Endothelial cell of umbilical vein (primary cell): Measurements from ENCODE around the gene AKT2. TPM values are rescaled to one million over a fixed set of nuclear protein-coding genes. Genes with fewer than 3 reads are reported as not detected.

Source experiments
- BruUV-seq: library from RNA; stranded (reverse); fragments of 400-500 nt; replicated peaks from 2 replicates; lab custom pipeline; 2021; lab: Mats Ljungman, UMichigan
- CTCF ChIA-PET: fragments of 300-600, 350-600 bp; sonication (Branson Sonifier 250); formaldehyde crosslinking; loops from one replicate; lab custom pipeline; 2021; ENCODE audit warnings: antibody characterized with exemption, inconsistent platforms; lab: Charles Lee
- POLR2A ChIA-PET: fragments of 300-600, 350-600 bp; sonication (Branson Sonifier 250); formaldehyde crosslinking; loops from one replicate; lab custom pipeline; 2021; ENCODE audit warnings: antibody characterized with exemption, inconsistent platforms; lab: Charles Lee
- DNase-seq: peaks from one replicate; pipeline ENCODE4 v3.0.0-alpha.2; 2011; ENCODE audit warnings: low read depth, low spot score
- FAIRE-seq: peaks from 2 replicates; lab custom pipeline; 2011; peaks lifted over from hg19 to GRCh38; lab: Jason Lieb, UNC
- H2AFZ ChIP-seq: 2 replicates; pipeline ENCODE4 v1.6.0; 2012; ENCODE audit warnings: low read depth, low read length, control low read depth, inconsistent platforms
- H3K27ac ChIP-seq: 2 replicates; pipeline ENCODE4 v1.5.1; 2011; ENCODE audit warnings: low read depth, mild to moderate bottlenecking, control low read depth, low read length, moderate library complexity; ENCODE audit not compliant: insufficient read depth
- H3K27me3 ChIP-seq, 2 experiments: 2 replicates each; pipeline versions ENCODE4 v1.6.0 to v1.6.1; 2011; ENCODE audit warnings: low read length in 2 of 2, mixed read lengths in 1 of 2; ENCODE audit not compliant: control insufficient read depth in 2 of 2, insufficient read depth in 2 of 2
- H3K36me3 ChIP-seq, 2 experiments: 2 replicates in 1 of 2; 3 replicates in 1 of 2; pipeline ENCODE4 v1.5.1; 2011; ENCODE audit warnings: low read length in 2 of 2, mild to moderate bottlenecking in 1 of 2, moderate library complexity in 1 of 2; ENCODE audit not compliant: control insufficient read depth in 2 of 2, insufficient read depth in 2 of 2; ENCODE audit errors: extremely low read depth in 1 of 2
- H3K4me1 ChIP-seq: 3 replicates; pipeline ENCODE4 v1.5.1; 2011; ENCODE audit warnings: mild to moderate bottlenecking, low read length; ENCODE audit not compliant: control insufficient read depth, insufficient read depth; ENCODE audit errors: extremely low read depth
- H3K4me2 ChIP-seq: 2 replicates; pipeline ENCODE4 v1.6.1; 2011; ENCODE audit warnings: low read length, control low read depth, mixed read lengths; ENCODE audit not compliant: insufficient read depth
- H3K4me3 ChIP-seq, 3 experiments: fragments of 200-600 bp in 1 of 3; sonication (generic), shearing (Covaris generic) in 1 of 3; replicated peaks in 1 of 3; 2 replicates each; pipeline ENCODE4 v1.5.1; 2011 to 2016; ENCODE audit warnings: control low read depth in 3 of 3, low read length in 3 of 3, mild to moderate bottlenecking in 2 of 3, inconsistent platforms in 1 of 3, low read depth in 1 of 3, moderate library complexity in 1 of 3; ENCODE audit not compliant: insufficient read depth in 1 of 3
- H3K79me2 ChIP-seq: 2 replicates; pipeline ENCODE4 v1.6.0; 2012; ENCODE audit warnings: low read length, inconsistent platforms; ENCODE audit not compliant: control insufficient read depth, insufficient read depth
- H3K9ac ChIP-seq: replicated peaks from 2 replicates; pipeline ENCODE3; 2011; ENCODE audit warnings: low read length, control low read depth; ENCODE audit not compliant: insufficient read depth; ENCODE audit errors: extremely low read depth
- H3K9me1 ChIP-seq: replicated peaks from 3 replicates; pipeline ENCODE4 v1.6.0; 2011; ENCODE audit warnings: mild to moderate bottlenecking, low read length; ENCODE audit not compliant: control insufficient read depth, insufficient read depth; ENCODE audit errors: extremely low read depth
- H3K9me3 ChIP-seq: replicated peaks from 2 replicates; pipeline ENCODE4 v1.5.1; 2012; ENCODE audit warnings: low read length, inconsistent platforms; ENCODE audit not compliant: control insufficient read depth, insufficient read depth
- H4K20me1 ChIP-seq: replicated peaks from 2 replicates; pipeline ENCODE3; 2011; ENCODE audit warnings: mild to moderate bottlenecking, low read length; ENCODE audit not compliant: control insufficient read depth, insufficient read depth; ENCODE audit errors: extremely low read depth
- EZH2 ChIP-seq: IDR thresholded peaks from 2 replicates; pipeline ENCODE4 v1.6.1; 2012; ENCODE audit warnings: borderline replicate concordance, low read depth, mild to moderate bottlenecking, moderate library complexity, low read length, inconsistent platforms; ENCODE audit not compliant: severe bottlenecking
- FOS ChIP-seq: IDR thresholded peaks from 2 replicates; pipeline ENCODE4 v1.6.1; 2011; ENCODE audit warnings: mild to moderate bottlenecking, low read length, moderate library complexity, borderline replicate concordance; ENCODE audit not compliant: insufficient read depth
- GATA2 ChIP-seq: IDR thresholded peaks from 2 replicates; pipeline ENCODE4 v1.7.0; 2011; ENCODE audit warnings: low read depth, mild to moderate bottlenecking, moderate library complexity, mixed read lengths, low read length; ENCODE audit not compliant: insufficient read length, insufficient read depth
- JUN ChIP-seq: IDR thresholded peaks from 2 replicates; pipeline ENCODE4 v1.6.1; 2011; ENCODE audit warnings: borderline replicate concordance, low read depth; ENCODE audit not compliant: insufficient read length, insufficient read depth
- MAX ChIP-seq: IDR thresholded peaks from 2 replicates; pipeline ENCODE4 v1.6.1; 2011; ENCODE audit not compliant: insufficient read depth, insufficient read length
- MYC ChIP-seq: IDR thresholded peaks from one replicate; pipeline ENCODE4 v1.6.1; 2011; ENCODE audit warnings: mild to moderate bottlenecking, low read depth, low read length
- POLR2A ChIP-seq: IDR thresholded peaks from 2 replicates; pipeline ENCODE4 v1.6.1; 2012; ENCODE audit warnings: low read depth, mild to moderate bottlenecking, control low read depth, low read length
- POLR2AphosphoS5 ChIP-seq: IDR thresholded peaks from 2 replicates; pipeline ENCODE4 v1.6.1; 2012; ENCODE audit warnings: low read depth, mild to moderate bottlenecking, control low read depth, low read length, moderate library complexity; ENCODE audit not compliant: insufficient read depth
- dilution Hi-C: fragments of 300-500 bp; cut with MboI; formaldehyde crosslinking; loops from one replicate; pipeline ENCODE4 v1.15.0; 2019; ENCODE audit warnings: low sequenced_read_pairs; ENCODE audit not compliant: extremely low pct_ligation_motif_present
- intact Hi-C: fragments of 100-400 bp; cut with micrococcal nuclease; formaldehyde crosslinking; loops from one replicate; pipeline ENCODE4 v1.10.0; 2022
- polyA plus RNA-seq, 4 experiments: library from polyadenylated mRNA; depleted of rRNA in 3 of 4; stranded (reverse) in 3 of 4; unstranded in 1 of 4; fragments of >200 nt; gene quantifications; 2 replicates each; pipeline versions ENCODE4 v1.2.1 to v1.2.3, GENCODE V29; 2011 to 2012; ENCODE audit warnings: missing spikeins in 1 of 4
- total RNA-seq: library from RNA; stranded (reverse); gene quantifications from 2 replicates; pipeline ENCODE4 v1.2.3, GENCODE V29; 2021
- TF ChIP-seq, protein P1 (sequence below), 2 donors: IDR thresholded peaks; 1 replicate in 1 of 2; 2 replicates in 1 of 2; pipeline ENCODE4 v1.5.1; 2011; ENCODE audit warnings: low read length in 2 of 2, mild to moderate bottlenecking in 2 of 2, moderate library complexity in 2 of 2, control low read depth in 1 of 2, inconsistent platforms in 1 of 2, low read depth in 1 of 2; ENCODE audit not compliant: insufficient read depth in 1 of 2; ENCODE audit errors: extremely low read depth in 1 of 2

Gene AKT2
- total and polyA plus RNA-seq, 2 donors (not counting 3 experiments of a cell fraction or from before 2014, with no cell fraction given): 65.2 to 69.8 TPM

DNA sequence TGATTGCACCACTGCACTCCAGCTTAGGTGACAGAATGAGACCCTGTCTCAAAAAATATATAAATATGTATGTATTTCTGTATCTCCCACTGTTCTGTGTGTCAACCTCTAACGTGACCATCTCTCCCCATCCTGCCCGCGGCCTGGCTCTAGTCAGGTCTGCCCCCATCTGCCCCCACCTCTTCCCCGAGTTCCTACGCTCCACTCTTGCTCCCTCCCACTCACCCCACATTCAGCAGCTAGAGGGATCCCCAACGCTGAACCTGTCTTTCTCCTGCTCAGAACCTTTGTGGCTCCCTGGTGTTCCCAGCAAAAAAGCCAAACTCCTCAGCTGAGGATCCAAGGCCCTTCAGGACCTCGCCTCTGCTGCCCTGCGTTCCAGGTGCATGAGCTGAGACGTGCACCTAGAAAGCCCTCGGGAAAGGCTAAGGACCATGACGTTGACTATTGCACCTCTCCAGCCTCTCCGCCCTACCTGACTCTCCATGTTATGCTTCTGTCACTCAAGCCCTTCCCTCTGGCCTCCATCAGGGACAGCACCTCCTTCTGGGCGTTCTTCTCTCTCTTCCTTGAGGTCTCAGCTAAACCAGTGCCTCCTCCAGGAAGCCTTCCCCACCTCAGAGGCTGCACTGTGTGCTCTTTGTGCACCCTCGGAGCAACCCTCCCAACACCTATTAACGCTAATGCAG lies 18.1 kb downstream of the AKT2 start:
- FAIRE-seq: no peak
- peaks cover 46% of the 10 kb centered on the region for H3K79me2 ChIP-seq
- POLR2A ChIA-PET: no interaction called here

More for the DNA sequence above, 18.1 kb downstream of the AKT2 start:
- Histone ChIP-seq H3K4me1 (no peaks in the 10 kb centered on the region), H3K4me2 (no peak overlapping the region), H3K9me3 (no peaks in the 10 kb centered on the region), H3K27ac (no peak overlapping the region), H3K9me1 (no peaks in the 10 kb centered on the region), H3K4me3 (no peak overlapping the region), H3K36me3 (peaks cover 2 to 9% of the 10 kb centered on the region in 2 experiments), H2AFZ (no peak overlapping the region), H3K27me3 (no peaks in the 10 kb centered on the region), H3K9ac (no peak overlapping the region), H4K20me1 (no peaks in the 10 kb centered on the region)
- DNase-seq: no peak
- BruUV-seq: no TSS peak
- intact Hi-C loops: no loop called here
- CTCF ChIA-PET: no interaction called here
- dilution Hi-C loops: no loop called here
- TF ChIP-seq MYC (no peak), POLR2AphosphoS5 (no peak), MAX (no peak), FOS (no peak), POLR2A (no peak), EZH2 (no peak), GATA2 (no peak), JUN (no peak)
- TF ChIP-seq, protein P1, sequence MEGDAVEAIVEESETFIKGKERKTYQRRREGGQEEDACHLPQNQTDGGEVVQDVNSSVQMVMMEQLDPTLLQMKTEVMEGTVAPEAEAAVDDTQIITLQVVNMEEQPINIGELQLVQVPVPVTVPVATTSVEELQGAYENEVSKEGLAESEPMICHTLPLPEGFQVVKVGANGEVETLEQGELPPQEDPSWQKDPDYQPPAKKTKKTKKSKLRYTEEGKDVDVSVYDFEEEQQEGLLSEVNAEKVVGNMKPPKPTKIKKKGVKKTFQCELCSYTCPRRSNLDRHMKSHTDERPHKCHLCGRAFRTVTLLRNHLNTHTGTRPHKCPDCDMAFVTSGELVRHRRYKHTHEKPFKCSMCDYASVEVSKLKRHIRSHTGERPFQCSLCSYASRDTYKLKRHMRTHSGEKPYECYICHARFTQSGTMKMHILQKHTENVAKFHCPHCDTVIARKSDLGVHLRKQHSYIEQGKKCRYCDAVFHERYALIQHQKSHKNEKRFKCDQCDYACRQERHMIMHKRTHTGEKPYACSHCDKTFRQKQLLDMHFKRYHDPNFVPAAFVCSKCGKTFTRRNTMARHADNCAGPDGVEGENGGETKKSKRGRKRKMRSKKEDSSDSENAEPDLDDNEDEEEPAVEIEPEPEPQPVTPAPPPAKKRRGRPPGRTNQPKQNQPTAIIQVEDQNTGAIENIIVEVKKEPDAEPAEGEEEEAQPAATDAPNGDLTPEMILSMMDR (IDR thresholded peaks at IDR 0.05; ENCODE audit: extremely low read depth in 1 of 2, insufficient read depth in 1 of 2, low read depth in 1 of 2, low read length in 2 of 2): no peak
